Loucy (cell line): Measurements from ENCODE around the gene ABCF1.
A peak's percentile ranks its signal among the peaks of the same experiment; 100 is the strongest.

ENCODE experiments used
- H2AFZ ChIP-seq: fragments of 200-600 bp; sonication (generic); 2 replicates; pipeline ENCODE4 v1.6.0; 2016; ENCODE audit warnings: antibody characterized with exemption, mild to moderate bottlenecking, low read length, moderate library complexity
- H3F3A ChIP-seq: fragments of 200-600 bp; 2 replicates; pipeline ENCODE4 v1.6.0; 2016; ENCODE audit warnings: antibody characterized with exemption, low read depth, mild to moderate bottlenecking
- H3K27me3 ChIP-seq: fragments of 200-600 bp; sonication (generic); 2 replicates; pipeline ENCODE4 v1.6.1; 2014; ENCODE audit warnings: low read length, mild to moderate bottlenecking; ENCODE audit not compliant: insufficient read depth, poor library complexity, severe bottlenecking
- H3K36me3 ChIP-seq: fragments of 200-600 bp; sonication (generic); 2 replicates; pipeline ENCODE4 v1.6.1; 2016; ENCODE audit warnings: low read length; ENCODE audit not compliant: insufficient read depth
- H3K4me1 ChIP-seq: fragments of 200-600 bp; sonication (generic); 2 replicates; pipeline ENCODE4 v1.5.1; 2014; ENCODE audit warnings: low read length, mild to moderate bottlenecking; ENCODE audit not compliant: insufficient read depth, poor library complexity, severe bottlenecking
- H3K4me2 ChIP-seq: fragments of 200-600 bp; sonication (generic); 2 replicates; pipeline ENCODE4 v1.6.0; 2014; ENCODE audit warnings: antibody characterized with exemption, low read length, low read depth, mild to moderate bottlenecking; ENCODE audit not compliant: poor library complexity, severe bottlenecking
- H3K4me3 ChIP-seq: fragments of 200-600 bp; sonication (generic); 2 replicates; pipeline ENCODE4 v1.5.1; 2014; ENCODE audit warnings: low read length, mild to moderate bottlenecking, mixed read lengths; ENCODE audit not compliant: poor library complexity, severe bottlenecking
- H3K79me2 ChIP-seq: fragments of 200-600 bp; sonication (generic); 2 replicates; pipeline ENCODE4 v1.6.1; 2014; ENCODE audit warnings: low read length; ENCODE audit not compliant: insufficient read depth
- H3K9ac ChIP-seq: fragments of 200-600 bp; sonication (generic); 2 replicates; pipeline ENCODE4 v1.6.0; 2014; ENCODE audit warnings: mild to moderate bottlenecking, low read depth, low read length, moderate library complexity; ENCODE audit not compliant: poor library complexity, severe bottlenecking
- H3K9me2 ChIP-seq: fragments of 200-600 bp; sonication (generic); replicated peaks from 2 replicates; pipeline ENCODE4 v1.6.1; 2016; ENCODE audit warnings: low read depth, low read length, mixed read lengths
- H3K9me3 ChIP-seq: fragments of 200-600 bp; sonication (generic); 2 replicates; pipeline ENCODE4 v1.6.1; 2014; ENCODE audit warnings: mild to moderate bottlenecking, antibody characterized with exemption, low read length, low read depth; ENCODE audit not compliant: insufficient read depth
- H4K20me1 ChIP-seq: fragments of 200-600 bp; sonication (generic); 2 replicates; pipeline ENCODE4 v1.6.0; 2014; ENCODE audit warnings: antibody characterized with exemption, low read length, mild to moderate bottlenecking; ENCODE audit not compliant: insufficient read depth, poor library complexity, severe bottlenecking
- CTCF ChIP-seq: fragments of 200-600 bp; sonication (generic); conservative IDR thresholded peaks from 2 replicates; pipeline ENCODE4 v1.5.1; 2014; ENCODE audit warnings: mild to moderate bottlenecking, antibody characterized with exemption, low read length
- EZH2phosphoT487 ChIP-seq: fragments of 200-600 bp; IDR thresholded peaks from 2 replicates; pipeline ENCODE4 v1.6.1; 2018; ENCODE audit warnings: antibody characterized with exemption, mild to moderate bottlenecking, moderate library complexity, borderline replicate concordance

Gene ABCF1

GRCh38 chr6:30555816-30556065, 15.5 kb upstream of the ABCF1 start:
- Histone ChIP-seq H3K4me1 (peaks cover 29% of the 10 kb centered on the region), H3K9ac (peak overlapping the region; percentile 89), H4K20me1 (peaks cover 37% of the 10 kb centered on the region), H3K27me3 (no peaks in the 10 kb centered on the region), H3K4me2 (peak overlapping the region; percentile 96), H3K79me2 (peaks cover 65% of the 10 kb centered on the region), H3K9me3 (no peaks in the 10 kb centered on the region), H3K36me3 (peaks cover 35% of the 10 kb centered on the region; the same call in 1 of the 2 replicates), H3K9me2 (no peaks in the 10 kb centered on the region), H2AFZ (peak overlapping the region; percentile 93), H3K4me3 (peak overlapping the region; percentile 85), H3F3A (no peaks in the 10 kb centered on the region)
- TF ChIP-seq EZH2phosphoT487 (no peak), CTCF (no peak)

- H3K79me2 ChIP-seq, result peaks cover 65% of the 10 kb centered on the region
- no peaks in the 10 kb centered on the region for H3F3A ChIP-seq
- H3K4me3 ChIP-seq, result peak within 1 kb of the TSS; percentile 85
- no peaks in the 10 kb centered on the region for H3K9me2 ChIP-seq
- H3K4me2 ChIP-seq, result peak within 1 kb of the TSS; percentile 96
- H3K4me1 ChIP-seq, result peaks cover 29% of the 10 kb centered on the region
- no peaks in the 10 kb centered on the region for H3K9me3 ChIP-seq
- H2AFZ ChIP-seq, result peak within 1 kb of the TSS; percentile 93
- no peak for TF ChIP-seq CTCF
- TF ChIP-seq EZH2phosphoT487, result no peak
- peaks cover 37% of the 10 kb centered on the region for H4K20me1 ChIP-seq
- peak within 1 kb of the TSS; percentile 89 for H3K9ac ChIP-seq
- H3K36me3 ChIP-seq, result peaks cover 29% of the 10 kb centered on the region; the same call in 1 of the 2 replicates
- no peaks in the 10 kb centered on the region for H3K27me3 ChIP-seq
Measured at GRCh38 chr6:30556066-30556905, 15.0 kb upstream of the ABCF1 start, which contains the start of gene GNL1. Gene GNL1 (minus strand): TSS chr6:30556489. CDS start chr6:30556203, 286 bp downstream.

GRCh38 chr6:30556906-30557682, 14.1 kb upstream of the ABCF1 start, which contains the start of gene PRR3:
Gene PRR3 (plus strand): TSS chr6:30557295. CDS start chr6:30557345, 50 bp downstream.
- Histone ChIP-seq H3F3A (no peaks in the 10 kb centered on the region), H3K9ac (peak within 1 kb of the TSS; percentile 89), H3K4me3 (peak within 1 kb of the TSS; percentile 85), H2AFZ (peak within 1 kb of the TSS; percentile 93), H4K20me1 (peaks cover 37% of the 10 kb centered on the region), H3K9me2 (no peaks in the 10 kb centered on the region), H3K27me3 (no peaks in the 10 kb centered on the region), H3K79me2 (peaks cover 65% of the 10 kb centered on the region), H3K4me2 (peak within 1 kb of the TSS; percentile 96), H3K36me3 (peaks cover 25% of the 10 kb centered on the region; the same call in 1 of the 2 replicates), H3K4me1 (peaks cover 29% of the 10 kb centered on the region), H3K9me3 (no peaks in the 10 kb centered on the region)
- TF ChIP-seq EZH2phosphoT487 (no peak), CTCF (no peak)
